ENCODE results near the gene CCDC43.
"Not testable (repeated sequence)": the region's sequence is repeated elsewhere in the genome, so short reads cannot be mapped to it uniquely, and the experiment has no call there.

The CCDC43 gene
- total RNA-seq, result 17.6 to 56.7 (median 32.8) reads per million in 9 experiments

DNA sequence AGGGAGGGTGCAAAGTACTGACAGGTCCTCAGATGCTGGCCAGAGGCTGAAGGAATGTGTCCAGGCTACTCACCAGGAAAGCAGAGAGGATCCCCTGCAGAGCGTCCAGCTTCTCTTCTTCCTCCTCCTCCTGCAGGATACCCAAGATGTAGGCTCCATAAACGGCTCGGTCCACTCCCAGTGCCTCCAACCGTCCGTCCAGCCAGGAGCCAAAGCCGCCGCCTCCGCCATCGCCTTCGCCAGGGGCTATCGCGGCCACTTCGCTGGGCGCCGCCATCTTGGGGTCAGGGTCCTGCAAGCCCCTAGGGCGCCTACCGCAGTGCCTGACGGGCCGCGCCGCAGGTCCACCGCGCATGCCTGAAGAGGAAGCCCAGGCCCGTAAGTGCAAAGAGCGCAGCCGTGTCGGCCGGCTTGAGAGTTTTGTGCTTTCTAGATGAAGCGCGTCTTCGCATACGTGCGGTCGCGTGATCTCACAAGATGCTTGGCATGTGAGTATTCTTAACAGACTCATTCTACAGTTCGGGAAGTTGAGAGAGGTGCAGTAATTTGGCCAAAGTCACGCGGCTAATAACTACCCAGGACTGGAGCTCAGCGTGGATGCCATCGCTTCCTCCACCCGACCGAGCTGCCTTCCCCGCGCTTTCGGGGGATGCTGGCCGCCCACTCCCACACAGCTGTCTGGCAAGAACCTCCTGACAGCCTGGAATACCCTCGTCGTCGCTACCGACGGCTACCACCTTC lies at the start of gene CCDC43:
Gene CCDC43, minus strand, starts transcription at position 300 of the 741 bp plus-strand sequence. Its CDS starts 23 bp downstream, at position 277.
- peaks cover 11% of the 10 kb centered on the region for H3K36me3 Mint-ChIP-seq (ENCODE audit: insufficient read depth)
- ATAC-seq (replicated peaks) (peak; percentile 98), DNase-seq (peak; percentile 90 to 95 (median 92))
- peak within 1 kb of the TSS; percentile 93 to 97 for H3K27ac Mint-ChIP-seq
- peaks cover 24 to 34% of the 10 kb centered on the region in 2 donors for H3K4me1 Mint-ChIP-seq (ENCODE audit: low read depth in 2 of 2)
- H3K4me3 Mint-ChIP-seq, result peak within 1 kb of the TSS; percentile 91 to 99
- no peaks in the 10 kb centered on the region for H3K9me3 Mint-ChIP-seq
- no peaks in the 10 kb centered on the region for H3K27me3 Mint-ChIP-seq

- DNase-seq (no peak), ATAC-seq (replicated peaks) (no peak)
- no peak overlapping the region for H3K27ac Mint-ChIP-seq
- no peaks in the 10 kb centered on the region for H3K36me3 Mint-ChIP-seq (ENCODE audit: insufficient read depth)
- H3K4me3 Mint-ChIP-seq, result no peak overlapping the region
- no peaks in the 10 kb centered on the region for H3K4me1 Mint-ChIP-seq (ENCODE audit: low read depth in 2 of 2)
- no peaks in the 10 kb centered on the region for H3K27me3 Mint-ChIP-seq
- no peaks in the 10 kb centered on the region for H3K9me3 Mint-ChIP-seq
Measured at GRCh38 chr17:44738214-44738906, 48.8 kb upstream of the CCDC43 start.

DNA sequence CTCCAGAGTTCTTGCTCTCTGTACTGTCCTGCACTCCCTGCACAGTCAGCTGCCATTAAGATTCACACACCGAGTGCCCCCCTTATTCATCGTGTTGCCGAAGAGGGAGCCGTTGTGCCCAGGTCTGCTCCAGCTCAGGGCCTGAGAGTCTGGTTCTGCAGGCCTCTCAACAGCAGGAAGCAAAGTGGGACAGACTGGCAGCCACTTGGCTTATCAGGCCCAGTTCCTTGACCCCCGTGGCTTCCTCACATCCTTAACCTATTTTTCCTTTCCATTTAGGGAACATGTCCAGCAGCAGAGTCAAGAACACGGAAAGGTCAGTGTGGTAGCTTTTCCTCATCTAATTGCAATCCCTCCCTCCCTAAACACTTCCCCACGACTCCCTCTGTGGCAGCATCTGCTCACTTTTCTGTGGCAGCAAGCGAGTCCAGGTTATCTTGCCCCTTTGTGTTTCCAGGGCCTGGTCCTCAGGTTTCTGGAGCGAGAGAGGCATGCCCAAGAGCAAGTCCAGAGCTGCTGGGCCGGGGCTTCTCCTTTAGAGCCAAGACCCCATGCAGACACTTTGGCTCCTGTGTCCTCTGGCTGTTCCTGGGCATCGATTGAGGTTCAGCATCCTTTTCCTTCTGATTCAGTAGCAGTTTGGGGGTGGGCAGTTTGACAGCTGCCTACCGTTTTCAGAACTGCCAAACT lies 47.1 kb upstream of the CCDC43 start:
- no peak overlapping the region for H3K4me3 Mint-ChIP-seq
- H3K4me1 Mint-ChIP-seq (ENCODE audit: low read depth in 2 of 2), result no peaks in the 10 kb centered on the region
- H3K9me3 Mint-ChIP-seq, result no peaks in the 10 kb centered on the region
- no peaks in the 10 kb centered on the region for H3K27me3 Mint-ChIP-seq
- ATAC-seq (replicated peaks) (no peak), DNase-seq (no peak)
- H3K27ac Mint-ChIP-seq, result no peak overlapping the region
- H3K36me3 Mint-ChIP-seq (ENCODE audit: insufficient read depth), result no peaks in the 10 kb centered on the region

DNA sequence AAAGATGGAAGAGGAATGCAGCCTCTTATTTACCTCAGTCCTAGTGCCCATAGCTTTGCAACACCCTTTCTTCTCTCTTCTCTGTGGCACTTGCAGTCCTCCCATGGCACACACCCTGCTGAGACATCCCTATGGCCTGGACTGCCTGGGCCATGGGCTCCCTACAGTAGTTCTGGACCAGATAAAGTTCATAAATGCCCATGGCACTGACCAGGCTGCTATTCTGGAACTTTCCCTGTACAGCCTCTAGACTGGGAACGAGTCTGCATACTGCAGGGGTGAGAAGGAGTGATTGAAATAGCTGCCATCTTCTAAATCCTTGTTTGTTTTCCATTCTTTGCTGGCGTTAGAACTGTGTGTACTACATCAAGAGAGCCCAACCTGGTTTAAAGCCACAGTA lies 44.7 kb upstream of the CCDC43 start:
- no peak overlapping the region for H3K4me3 Mint-ChIP-seq
- no peaks in the 10 kb centered on the region for H3K4me1 Mint-ChIP-seq (ENCODE audit: low read depth in 2 of 2)
- H3K27me3 Mint-ChIP-seq, result no peaks in the 10 kb centered on the region
- DNase-seq, result no peak
- H3K9me3 Mint-ChIP-seq, result no peaks in the 10 kb centered on the region
- H3K36me3 Mint-ChIP-seq (ENCODE audit: insufficient read depth), result no peaks in the 10 kb centered on the region
- ATAC-seq (replicated peaks), result no peak
- H3K27ac Mint-ChIP-seq, result no peak overlapping the region

DNA sequence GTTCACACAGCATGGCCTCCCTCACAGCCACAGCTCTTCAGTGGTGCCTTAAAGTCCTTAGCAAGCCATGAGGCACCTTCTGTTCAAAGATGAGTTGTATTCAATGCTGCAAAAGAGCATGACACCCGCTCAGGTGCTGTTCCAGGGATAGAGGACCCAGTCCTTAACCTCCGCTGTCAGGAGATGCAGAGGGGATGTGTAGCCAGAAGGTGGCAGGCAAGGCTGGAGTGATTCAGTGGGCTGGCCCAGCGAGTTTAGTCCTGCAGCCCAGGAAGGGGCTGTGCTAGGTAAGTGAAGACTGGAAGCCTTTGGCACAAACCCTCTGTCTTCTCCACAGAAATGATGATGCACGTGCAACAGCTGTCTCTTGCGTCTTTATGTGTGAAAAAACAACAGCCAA lies 44.2 kb upstream of the CCDC43 start:
- H3K36me3 Mint-ChIP-seq (ENCODE audit: insufficient read depth), result no peaks in the 10 kb centered on the region

GRCh38 chr17:44726121-44726520 lies 36.5 kb upstream of the CCDC43 start:
- not testable (repeated sequence) for H3K4me1 Mint-ChIP-seq (ENCODE audit: low read depth in 2 of 2); ATAC-seq (replicated peaks); H3K36me3 Mint-ChIP-seq (ENCODE audit: insufficient read depth); H3K27me3 Mint-ChIP-seq; H3K4me3 Mint-ChIP-seq; DNase-seq; H3K9me3 Mint-ChIP-seq; H3K27ac Mint-ChIP-seq

More for the DNA sequence above, 44.2 kb upstream of the CCDC43 start:
- DNase-seq (no peak), ATAC-seq (replicated peaks) (no peak)
- H3K4me3 Mint-ChIP-seq, result no peak overlapping the region
- no peaks in the 10 kb centered on the region for H3K4me1 Mint-ChIP-seq (ENCODE audit: low read depth in 2 of 2)
- H3K27me3 Mint-ChIP-seq, result no peaks in the 10 kb centered on the region
- no peak overlapping the region for H3K27ac Mint-ChIP-seq
- H3K9me3 Mint-ChIP-seq, result no peaks in the 10 kb centered on the region

- H3K36me3 Mint-ChIP-seq (ENCODE audit: insufficient read depth), result peaks cover 3% of the 10 kb centered on the region
- H3K9me3 Mint-ChIP-seq, result no peaks in the 10 kb centered on the region
- no peak overlapping the region for H3K27ac Mint-ChIP-seq
- ATAC-seq (replicated peaks), result no peak
- no peak overlapping the region for H3K4me3 Mint-ChIP-seq
- H3K4me1 Mint-ChIP-seq (ENCODE audit: low read depth in 2 of 2), result no peaks in the 10 kb centered on the region
- no peak for DNase-seq
- no peaks in the 10 kb centered on the region for H3K27me3 Mint-ChIP-seq
Measured at GRCh38 chr17:44722254-44722653, 32.7 kb upstream of the CCDC43 start.

- H3K9me3 Mint-ChIP-seq, result no peaks in the 10 kb centered on the region
- H3K27me3 Mint-ChIP-seq, result no peaks in the 10 kb centered on the region
- no peak overlapping the region for H3K4me3 Mint-ChIP-seq
Measured at GRCh38 chr17:44719444-44719843, 29.9 kb upstream of the CCDC43 start.

DNA sequence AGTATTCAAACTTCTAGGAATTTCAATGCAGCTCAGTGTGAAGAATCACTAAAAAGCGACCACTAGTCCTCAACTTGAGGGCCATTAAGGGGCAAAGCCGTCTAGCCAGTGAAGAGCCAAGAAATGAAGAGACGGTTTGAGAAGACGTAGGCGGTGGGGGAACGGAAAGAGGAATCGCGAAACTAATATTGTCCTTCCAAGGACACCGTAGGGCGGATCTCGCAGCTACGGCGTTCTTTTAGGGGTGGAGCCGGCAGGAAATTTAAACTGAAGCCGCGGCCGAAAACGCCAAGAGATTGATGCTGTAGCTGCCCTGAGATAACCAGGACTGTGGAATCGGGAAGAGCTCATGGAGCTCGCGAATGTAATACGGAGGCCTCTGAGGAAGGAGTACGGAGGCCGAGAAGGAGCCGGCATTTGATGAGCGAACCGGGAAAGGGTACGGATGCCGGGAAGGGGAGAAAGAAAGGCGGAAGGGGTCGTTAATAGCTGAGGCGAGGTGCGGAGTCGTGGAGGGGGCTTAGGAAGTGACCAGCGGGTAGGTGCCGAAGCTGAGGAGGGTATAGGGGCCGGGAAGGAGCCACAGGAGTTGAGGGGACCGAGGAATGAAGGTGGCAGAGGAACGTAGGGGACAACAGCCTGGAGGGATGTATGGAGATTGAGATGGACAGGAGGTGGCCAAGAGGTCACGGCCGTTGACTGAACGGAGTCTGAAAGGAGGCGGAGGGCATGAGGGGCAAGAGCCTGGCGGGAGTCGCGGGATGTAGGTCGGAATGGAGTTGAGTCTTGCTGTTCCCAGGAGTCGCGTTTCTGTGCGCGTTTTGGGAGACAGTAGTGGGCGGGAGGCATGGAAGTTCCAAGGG lies 19.1 kb upstream of the CCDC43 start, which contains the start of gene DBF4B:
Gene DBF4B, plus strand, starts transcription at position 265 of the 863 bp plus-strand sequence. Its CDS starts 156 bp downstream, at position 421.
- H3K27me3 Mint-ChIP-seq, result peaks cover 9 to 13% of the 10 kb centered on the region in 2 donors
- no peak within 1 kb of the TSS for H3K4me3 Mint-ChIP-seq
- H3K9me3 Mint-ChIP-seq, result no peaks in the 10 kb centered on the region
- no peak within 1 kb of the TSS for H3K27ac Mint-ChIP-seq
- DNase-seq (peak; percentile 82 to 87 (median 83)), ATAC-seq (replicated peaks) (peak; percentile 99)
- no peaks in the 10 kb centered on the region for H3K36me3 Mint-ChIP-seq (ENCODE audit: insufficient read depth)
- H3K4me1 Mint-ChIP-seq (ENCODE audit: low read depth in 2 of 2), result peaks cover 0 to 2% of the 10 kb centered on the region in 2 donors

More at GRCh38 chr17:44719444-44719843, 29.9 kb upstream of the CCDC43 start:
- Mint-ChIP-seq H3K36me3 (ENCODE audit: insufficient read depth) (peaks cover 3% of the 10 kb centered on the region), H3K4me1 (ENCODE audit: low read depth in 2 of 2) (no peaks in the 10 kb centered on the region), H3K27ac (peak overlapping the region in 1 of 2 donors; percentile 11)
- ATAC-seq (replicated peaks), result no peak
- no peak for DNase-seq

GRCh38 chr17:44707755-44708400 lies 18.3 kb upstream of the CCDC43 start:
- no peak for DNase-seq
- no peak for ATAC-seq (replicated peaks)
- H3K36me3 Mint-ChIP-seq (ENCODE audit: insufficient read depth), result no peaks in the 10 kb centered on the region
- peaks cover 9 to 21% of the 10 kb centered on the region in 2 donors for H3K27me3 Mint-ChIP-seq
- no peak overlapping the region for H3K27ac Mint-ChIP-seq
- no peak overlapping the region for H3K4me3 Mint-ChIP-seq
- H3K4me1 Mint-ChIP-seq (ENCODE audit: low read depth in 2 of 2), result peaks cover 0 to 2% of the 10 kb centered on the region in 2 donors
- no peaks in the 10 kb centered on the region for H3K9me3 Mint-ChIP-seq

- not testable (repeated sequence) for H3K27ac Mint-ChIP-seq; H3K4me1 Mint-ChIP-seq (ENCODE audit: low read depth in 2 of 2); DNase-seq
Measured at GRCh38 chr17:44700288-44700687, 10.7 kb upstream of the CCDC43 start.

GRCh38 chr17:44693609-44694008 lies 4.0 kb upstream of the CCDC43 start:
- H3K9me3 Mint-ChIP-seq, result no peaks in the 10 kb centered on the region

More at GRCh38 chr17:44700288-44700687, 10.7 kb upstream of the CCDC43 start:
- ATAC-seq (replicated peaks); H3K36me3 Mint-ChIP-seq (ENCODE audit: insufficient read depth); H3K9me3 Mint-ChIP-seq; H3K4me3 Mint-ChIP-seq: not testable (repeated sequence)
- peaks cover 5 to 23% of the 10 kb centered on the region in 2 donors for H3K27me3 Mint-ChIP-seq

More at GRCh38 chr17:44693609-44694008, 4.0 kb upstream of the CCDC43 start:
- Mint-ChIP-seq H3K27me3 (no peaks in the 10 kb centered on the region), H3K27ac (no peak overlapping the region), H3K36me3 (ENCODE audit: insufficient read depth) (peaks cover 6% of the 10 kb centered on the region), H3K4me1 (ENCODE audit: low read depth in 2 of 2) (peaks cover 18 to 23% of the 10 kb centered on the region in 2 donors), H3K4me3 (no peak overlapping the region)
- DNase-seq (no peak), ATAC-seq (replicated peaks) (no peak)

All from effector memory CD8-positive, alpha-beta T cell (primary cell).